Measurements from ENCODE around the gene AGBL1.

Gene AGBL1

GRCh38 chr15:86273309-86273708 lies 193.6 kb downstream of the AGBL1 start:
- Histone ChIP-seq H2BK15ac (ENCODE audit: low read length) (no peak overlapping the region), H3K79me1 (ENCODE audit: low read depth, low read length) (no peaks in the 10 kb centered on the region), H3K9ac (ENCODE audit: low read depth, low read length, poor library complexity) (no peak overlapping the region), H2AFZ (ENCODE audit: low read length) (no peak overlapping the region), H3K36me3 (replicated peaks in 1 of 2; ENCODE audit: control insufficient read depth in 2 of 2, insufficient read depth in 2 of 2, low read length in 2 of 2) (no peaks in the 10 kb centered on the region), H2BK120ac (ENCODE audit: low read depth, low read length) (no peak overlapping the region), H3K9me3 (replicated peaks in 1 of 2; ENCODE audit: control insufficient read depth in 2 of 2, insufficient read depth in 1 of 2, low read depth in 1 of 2, low read length in 2 of 2) (no peaks in the 10 kb centered on the region), H3K27ac (replicated peaks; ENCODE audit: low read length) (no peak overlapping the region), H3K27me3 (ENCODE audit: control insufficient read depth in 3 of 3, insufficient read depth in 3 of 3, low read depth in 1 of 3, low read length in 3 of 3) (no peaks in the 10 kb centered on the region), H3K4ac (ENCODE audit: low read length) (no peak overlapping the region), H3K4me2 (ENCODE audit: insufficient read depth, low read length, poor library complexity, severe bottlenecking) (no peak overlapping the region), H4K8ac (ENCODE audit: low read depth, low read length) (no peak overlapping the region), H2BK5ac (ENCODE audit: low read length) (no peak overlapping the region), H3K18ac (ENCODE audit: low read length) (no peak overlapping the region), H3K4me3 (ENCODE audit: low read length in 2 of 2) (no peak overlapping the region), H3K23ac (ENCODE audit: low read depth, low read length, poor library complexity) (no peak overlapping the region), H3K14ac (ENCODE audit: low read length) (no peak overlapping the region), H4K91ac (ENCODE audit: low read depth, low read length, poor library complexity) (no peak overlapping the region), H3K4me1 (ENCODE audit: control insufficient read depth in 2 of 2, insufficient read depth in 1 of 2, low read depth in 1 of 2, low read length in 2 of 2) (no peaks in the 10 kb centered on the region), H2BK12ac (ENCODE audit: low read length) (no peak overlapping the region), H2AK5ac (ENCODE audit: low read depth, low read length) (no peak overlapping the region)
- DNase-seq (ENCODE audit: low spot score), result no peak
- no CpG with 5 or more reads among the region's 2 CpGs for WGBS, 2 donors (ENCODE audit: extremely low coverage in 2 of 2, insufficient read length in 2 of 2, insufficient replicate concordance in 1 of 2)

- H2AK5ac ChIP-seq (ENCODE audit: low read depth, low read length), result no peak overlapping the region
- H2AFZ ChIP-seq (ENCODE audit: low read length), result no peak overlapping the region
- no peaks in the 10 kb centered on the region for H3K36me3 ChIP-seq (replicated peaks in 1 of 2; ENCODE audit: control insufficient read depth in 2 of 2, insufficient read depth in 2 of 2, low read length in 2 of 2)
- WGBS, 2 donors (ENCODE audit: extremely low coverage in 2 of 2, insufficient read length in 2 of 2, insufficient replicate concordance in 1 of 2), result no CpG with 5 or more reads among the region's 1 CpG
- H2BK120ac ChIP-seq (ENCODE audit: low read depth, low read length), result no peak overlapping the region
- H3K4me2 ChIP-seq (ENCODE audit: insufficient read depth, low read length, poor library complexity, severe bottlenecking), result no peak overlapping the region
- H3K27ac ChIP-seq (replicated peaks; ENCODE audit: low read length), result no peak overlapping the region
- no peak overlapping the region for H2BK5ac ChIP-seq (ENCODE audit: low read length)
- no peaks in the 10 kb centered on the region for H3K79me1 ChIP-seq (ENCODE audit: low read depth, low read length)
- H3K27me3 ChIP-seq (ENCODE audit: control insufficient read depth in 3 of 3, insufficient read depth in 3 of 3, low read depth in 1 of 3, low read length in 3 of 3), result no peaks in the 10 kb centered on the region
- no peak overlapping the region for H3K9ac ChIP-seq (ENCODE audit: low read depth, low read length, poor library complexity)
- no peak overlapping the region for H4K8ac ChIP-seq (ENCODE audit: low read depth, low read length)
- H3K4me1 ChIP-seq (ENCODE audit: control insufficient read depth in 2 of 2, insufficient read depth in 1 of 2, low read depth in 1 of 2, low read length in 2 of 2), result no peaks in the 10 kb centered on the region
- no peak overlapping the region for H3K14ac ChIP-seq (ENCODE audit: low read length)
- no peak for DNase-seq (ENCODE audit: low spot score)
- H3K4me3 ChIP-seq (ENCODE audit: low read length in 2 of 2), result no peak overlapping the region
- no peak overlapping the region for H3K18ac ChIP-seq (ENCODE audit: low read length)
- H2BK15ac ChIP-seq (ENCODE audit: low read length), result no peak overlapping the region
- no peak overlapping the region for H4K91ac ChIP-seq (ENCODE audit: low read depth, low read length, poor library complexity)
- H2BK12ac ChIP-seq (ENCODE audit: low read length), result no peak overlapping the region
- H3K9me3 ChIP-seq (replicated peaks in 1 of 2; ENCODE audit: control insufficient read depth in 2 of 2, insufficient read depth in 1 of 2, low read depth in 1 of 2, low read length in 2 of 2), result no peaks in the 10 kb centered on the region
- no peak overlapping the region for H3K23ac ChIP-seq (ENCODE audit: low read depth, low read length, poor library complexity)
- no peak overlapping the region for H3K4ac ChIP-seq (ENCODE audit: low read length)
These were observed 195.7 kb downstream of the AGBL1 start for GRCh38 chr15:86275361-86275760.

- H3K23ac ChIP-seq (ENCODE audit: low read depth, low read length, poor library complexity), result no peak overlapping the region
- no peak overlapping the region for H2BK15ac ChIP-seq (ENCODE audit: low read length)
- H2BK12ac ChIP-seq (ENCODE audit: low read length), result no peak overlapping the region
- H3K27ac ChIP-seq (replicated peaks; ENCODE audit: low read length), result no peak overlapping the region
- H3K36me3 ChIP-seq (replicated peaks in 1 of 2; ENCODE audit: control insufficient read depth in 2 of 2, insufficient read depth in 2 of 2, low read length in 2 of 2), result no peaks in the 10 kb centered on the region
- no peak overlapping the region for H3K9ac ChIP-seq (ENCODE audit: low read depth, low read length, poor library complexity)
- no peak overlapping the region for H4K8ac ChIP-seq (ENCODE audit: low read depth, low read length)
- H3K27me3 ChIP-seq (ENCODE audit: control insufficient read depth in 3 of 3, insufficient read depth in 3 of 3, low read depth in 1 of 3, low read length in 3 of 3), result no peaks in the 10 kb centered on the region
- no peak overlapping the region for H3K4ac ChIP-seq (ENCODE audit: low read length)
- no peaks in the 10 kb centered on the region for H3K4me1 ChIP-seq (ENCODE audit: control insufficient read depth in 2 of 2, insufficient read depth in 1 of 2, low read depth in 1 of 2, low read length in 2 of 2)
- no peaks in the 10 kb centered on the region for H3K9me3 ChIP-seq (replicated peaks in 1 of 2; ENCODE audit: control insufficient read depth in 2 of 2, insufficient read depth in 1 of 2, low read depth in 1 of 2, low read length in 2 of 2)
- H2BK5ac ChIP-seq (ENCODE audit: low read length), result no peak overlapping the region
- no peak overlapping the region for H3K18ac ChIP-seq (ENCODE audit: low read length)
- H3K14ac ChIP-seq (ENCODE audit: low read length), result no peak overlapping the region
- H4K91ac ChIP-seq (ENCODE audit: low read depth, low read length, poor library complexity), result no peak overlapping the region
- no CpG with 5 or more reads among the region's 5 CpGs for WGBS, 2 donors (ENCODE audit: extremely low coverage in 2 of 2, insufficient read length in 2 of 2, insufficient replicate concordance in 1 of 2)
- H2AK5ac ChIP-seq (ENCODE audit: low read depth, low read length), result no peak overlapping the region
- H3K4me2 ChIP-seq (ENCODE audit: insufficient read depth, low read length, poor library complexity, severe bottlenecking), result no peak overlapping the region
- no peak overlapping the region for H2BK120ac ChIP-seq (ENCODE audit: low read depth, low read length)
- H2AFZ ChIP-seq (ENCODE audit: low read length), result no peak overlapping the region
- H3K79me1 ChIP-seq (ENCODE audit: low read depth, low read length), result no peaks in the 10 kb centered on the region
- no peak for DNase-seq (ENCODE audit: low spot score)
- H3K4me3 ChIP-seq (ENCODE audit: low read length in 2 of 2), result no peak overlapping the region
These were observed 198.9 kb downstream of the AGBL1 start for GRCh38 chr15:86278586-86278985.

GRCh38 chr15:86284635-86285034 lies 205.0 kb downstream of the AGBL1 start:
- H3K23ac ChIP-seq (ENCODE audit: low read depth, low read length, poor library complexity), result no peak overlapping the region
- no peak for DNase-seq (ENCODE audit: low spot score)
- H3K9ac ChIP-seq (ENCODE audit: low read depth, low read length, poor library complexity), result no peak overlapping the region
- no peak overlapping the region for H4K91ac ChIP-seq (ENCODE audit: low read depth, low read length, poor library complexity)
- H3K27ac ChIP-seq (replicated peaks; ENCODE audit: low read length), result no peak overlapping the region
- no peak overlapping the region for H3K18ac ChIP-seq (ENCODE audit: low read length)
- H2AFZ ChIP-seq (ENCODE audit: low read length), result no peak overlapping the region
- H2BK5ac ChIP-seq (ENCODE audit: low read length), result no peak overlapping the region
- no peak overlapping the region for H2BK120ac ChIP-seq (ENCODE audit: low read depth, low read length)
- no peak overlapping the region for H3K4ac ChIP-seq (ENCODE audit: low read length)
- no peaks in the 10 kb centered on the region for H3K9me3 ChIP-seq (replicated peaks in 1 of 2; ENCODE audit: control insufficient read depth in 2 of 2, insufficient read depth in 1 of 2, low read depth in 1 of 2, low read length in 2 of 2)
- H3K4me2 ChIP-seq (ENCODE audit: insufficient read depth, low read length, poor library complexity, severe bottlenecking), result no peak overlapping the region
- H2BK15ac ChIP-seq (ENCODE audit: low read length), result no peak overlapping the region
- peaks cover 0 to 2% of the 10 kb centered on the region in 2 donors for H3K4me1 ChIP-seq (ENCODE audit: control insufficient read depth in 2 of 2, insufficient read depth in 1 of 2, low read depth in 1 of 2, low read length in 2 of 2)
- H2AK5ac ChIP-seq (ENCODE audit: low read depth, low read length), result no peak overlapping the region
- no peak overlapping the region for H3K4me3 ChIP-seq (ENCODE audit: low read length in 2 of 2)
- no peak overlapping the region for H3K14ac ChIP-seq (ENCODE audit: low read length)
- no peaks in the 10 kb centered on the region for H3K36me3 ChIP-seq (replicated peaks in 1 of 2; ENCODE audit: control insufficient read depth in 2 of 2, insufficient read depth in 2 of 2, low read length in 2 of 2)
- H3K27me3 ChIP-seq (ENCODE audit: control insufficient read depth in 3 of 3, insufficient read depth in 3 of 3, low read depth in 1 of 3, low read length in 3 of 3), result no peaks in the 10 kb centered on the region
- no peak overlapping the region for H4K8ac ChIP-seq (ENCODE audit: low read depth, low read length)
- no peaks in the 10 kb centered on the region for H3K79me1 ChIP-seq (ENCODE audit: low read depth, low read length)
- H2BK12ac ChIP-seq (ENCODE audit: low read length), result no peak overlapping the region
